ENCODE data around the gene AIPL1. TPM values are rescaled to one million over a fixed set of nuclear protein-coding genes. Genes with fewer than 3 reads are reported as not detected.

AIPL1 gene
- total and polyA plus RNA-seq, 2 donors (not counting 3 experiments of a cell fraction or from before 2014, with no cell fraction given), result not detected

GRCh38 chr17:6452471-6453266 is 17.7 kb upstream of the AIPL1 start:
- ChIA-PET CTCF (interaction anchor here (1.1 to 2.0 kb wide), 2 partner anchors 16 to 20 kb away, joined by 3 to 10 read pairs; no protein-coding TSS in a partner anchor), POLR2A (interaction anchor here (0.6 kb wide), 1 partner anchor 152 kb away, joined by 5 read pairs; no protein-coding TSS in a partner anchor)
- H3K27ac ChIP-seq (ENCODE audit: insufficient read depth, low read depth, low read length), result no peak overlapping the region
- no peaks in the 10 kb centered on the region for H3K9me1 ChIP-seq (replicated peaks; ENCODE audit: control insufficient read depth, extremely low read depth, insufficient read depth, low read length)
- dilution Hi-C loops (cut with MboI; ENCODE audit: extremely low pct_ligation_motif_present, low sequenced_read_pairs) (no loop called here), intact Hi-C loops (cut with micrococcal nuclease) (no loop called here)
- no TSS peak for BruUV-seq (replicated peaks)
- FAIRE-seq (no peak), DNase-seq (ENCODE audit: low read depth, low spot score) (no peak)
- H3K4me3 ChIP-seq (replicated peaks in 1 of 3; ENCODE audit: insufficient read depth in 1 of 3, low read depth in 1 of 3, low read length in 3 of 3), result no peak overlapping the region
- peaks cover 20% of the 10 kb centered on the region for H3K4me1 ChIP-seq (ENCODE audit: control insufficient read depth, extremely low read depth, insufficient read depth, low read length)
- peaks cover 0 to 3% of the 10 kb centered on the region in 2 experiments for H3K27me3 ChIP-seq (ENCODE audit: control insufficient read depth in 2 of 2, insufficient read depth in 2 of 2, low read length in 2 of 2)
- TF ChIP-seq JUN (IDR thresholded peaks at IDR 0.05; ENCODE audit: borderline replicate concordance, insufficient read depth, insufficient read length, low read depth), result no peak
- no peak for TF ChIP-seq POLR2AphosphoS5 (IDR thresholded peaks at IDR 0.05; ENCODE audit: insufficient read depth, low read depth, low read length)
- no peak for TF ChIP-seq GATA2 (IDR thresholded peaks at IDR 0.05; ENCODE audit: insufficient read depth, insufficient read length, low read depth, low read length)
- TF ChIP-seq CTCF (IDR thresholded peaks at IDR 0.05; ENCODE audit: extremely low read depth in 1 of 2, insufficient read depth in 1 of 2, low read depth in 1 of 2, low read length in 2 of 2), result no peak
- no peak for TF ChIP-seq FOS (IDR thresholded peaks at IDR 0.05; ENCODE audit: borderline replicate concordance, insufficient read depth, low read length)
- TF ChIP-seq EZH2 (IDR thresholded peaks at IDR 0.05; ENCODE audit: borderline replicate concordance, low read depth, low read length, severe bottlenecking), result no peak
- TF ChIP-seq MAX (IDR thresholded peaks at IDR 0.05; ENCODE audit: insufficient read depth, insufficient read length), result no peak
- no peak for TF ChIP-seq MYC (IDR thresholded peaks at IDR 0.05; ENCODE audit: low read depth, low read length)
- no peak for TF ChIP-seq POLR2A (IDR thresholded peaks at IDR 0.05; ENCODE audit: low read depth, low read length)
- H3K9ac ChIP-seq (replicated peaks; ENCODE audit: extremely low read depth, insufficient read depth, low read length), result no peak overlapping the region
- H4K20me1 ChIP-seq (replicated peaks; ENCODE audit: control insufficient read depth, extremely low read depth, insufficient read depth, low read length), result no peaks in the 10 kb centered on the region
- no peaks in the 10 kb centered on the region for H3K9me3 ChIP-seq (replicated peaks; ENCODE audit: control insufficient read depth, insufficient read depth, low read length)
- no peaks in the 10 kb centered on the region for H3K36me3 ChIP-seq (ENCODE audit: control insufficient read depth in 2 of 2, extremely low read depth in 1 of 2, insufficient read depth in 2 of 2, low read length in 2 of 2)
- H2AFZ ChIP-seq (ENCODE audit: low read depth, low read length), result no peak overlapping the region
- no peaks in the 10 kb centered on the region for H3K79me2 ChIP-seq (ENCODE audit: control insufficient read depth, insufficient read depth, low read length)
- no peak overlapping the region for H3K4me2 ChIP-seq (ENCODE audit: insufficient read depth, low read length)

Data from endothelial cell of umbilical vein (primary cell).